HG03108 (cell line): ENCODE measurements around the gene ERAP2.

Source experiments
- ATAC-seq: cut with Tn5 transposase; IDR thresholded peaks from one replicate; pipeline ENCODE4 v1.9.1; 2021; ENCODE audit warnings: moderate library complexity; ENCODE audit not compliant: unreplicated experiment

The ERAP2 gene

DNA sequence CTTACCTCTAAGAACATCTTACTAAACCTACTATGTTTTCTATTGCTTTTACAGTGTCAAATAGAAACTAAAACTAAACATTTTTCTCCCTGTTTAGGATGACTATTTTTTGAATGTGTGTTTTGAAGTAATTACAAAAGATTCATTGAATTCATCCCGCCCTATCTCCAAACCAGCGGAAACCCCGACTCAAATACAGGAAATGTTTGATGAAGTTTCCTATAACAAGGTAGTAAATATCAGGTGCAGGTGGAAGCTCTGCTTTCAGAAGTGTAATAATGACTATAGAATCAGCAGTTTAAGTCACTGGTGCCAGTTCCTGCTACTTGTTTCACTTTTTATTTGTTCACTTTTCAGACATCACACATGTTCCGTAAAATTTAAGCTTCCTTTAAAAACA, 20.0 kb downstream of the ERAP2 start:
- peak; percentile 81 for ATAC-seq

DNA sequence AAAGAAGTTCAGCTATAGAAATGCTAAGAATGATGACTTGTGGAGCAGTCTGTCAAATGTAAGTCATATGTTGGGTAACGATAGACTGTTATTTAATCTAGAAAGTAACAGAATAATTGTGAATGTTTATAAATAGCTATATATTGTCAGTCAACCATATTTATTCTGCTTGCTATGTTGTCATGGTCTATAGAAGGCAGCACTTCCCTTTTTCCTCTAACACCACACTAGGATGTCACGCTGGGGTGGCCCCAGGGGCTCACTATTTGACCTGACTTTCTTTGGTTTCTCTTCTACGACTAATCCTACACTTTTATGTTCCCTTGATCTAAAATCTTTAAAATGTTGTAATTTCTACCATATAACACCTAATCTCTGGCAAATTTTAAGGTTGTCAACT, 20.5 kb downstream of the ERAP2 start:
- peak; percentile 89 for ATAC-seq

DNA sequence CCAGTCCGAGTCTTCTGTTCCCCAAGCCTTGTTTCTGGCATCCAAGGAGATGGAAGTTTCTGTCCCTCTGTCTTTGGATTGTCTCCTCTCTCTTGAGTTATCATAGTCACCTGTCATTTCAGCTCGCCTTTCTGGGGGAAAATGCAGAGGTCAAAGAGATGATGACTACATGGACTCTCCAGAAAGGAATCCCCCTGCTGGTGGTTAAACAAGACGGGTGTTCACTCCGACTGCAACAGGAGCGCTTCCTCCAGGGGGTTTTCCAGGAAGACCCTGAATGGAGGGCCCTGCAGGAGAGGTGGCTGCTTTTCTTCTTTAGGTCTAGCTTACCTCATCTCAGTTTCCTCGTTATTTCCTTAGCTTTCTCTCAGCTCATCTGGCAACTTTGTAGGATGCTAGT, 25.1 kb downstream of the ERAP2 start:
- ATAC-seq = no peak

DNA sequence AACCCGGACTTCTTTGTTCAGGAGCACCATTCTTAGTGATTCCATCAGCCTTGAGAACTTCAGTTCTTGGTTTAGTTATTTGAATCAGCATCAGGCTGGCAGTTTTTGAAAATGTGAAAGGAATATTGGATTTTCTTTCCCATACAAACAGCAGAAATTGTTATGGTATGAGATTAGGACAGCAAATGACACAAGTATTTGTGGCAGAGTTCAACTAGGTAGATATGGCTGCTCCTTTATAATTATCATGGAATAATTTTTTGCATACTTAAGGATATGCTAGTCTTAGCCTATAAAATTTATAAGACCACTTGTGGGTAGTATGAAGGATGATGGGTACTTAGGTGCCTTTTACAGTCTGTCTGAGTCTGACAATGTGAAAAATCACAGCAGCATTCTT, 25.5 kb downstream of the ERAP2 start:
- ATAC-seq = no peak

DNA sequence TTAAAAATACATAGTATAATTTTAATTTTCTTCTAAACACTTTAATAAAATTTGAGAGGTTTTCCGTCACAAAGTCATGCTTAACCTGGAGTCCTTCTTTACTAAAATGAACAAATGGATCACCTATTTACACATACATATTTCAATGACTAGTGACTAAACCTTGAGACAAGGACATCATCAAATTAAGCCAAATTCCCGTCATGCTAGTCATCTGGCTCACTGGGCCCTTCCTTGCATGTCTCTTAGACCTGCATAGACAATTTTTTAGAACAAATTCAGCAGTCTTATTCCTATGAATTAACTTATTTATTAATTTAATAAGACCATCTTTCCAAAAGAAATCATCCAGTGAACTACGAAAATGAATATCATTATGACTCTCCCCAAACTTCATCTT, 26.6 kb downstream of the ERAP2 start:
- no peak for ATAC-seq

DNA sequence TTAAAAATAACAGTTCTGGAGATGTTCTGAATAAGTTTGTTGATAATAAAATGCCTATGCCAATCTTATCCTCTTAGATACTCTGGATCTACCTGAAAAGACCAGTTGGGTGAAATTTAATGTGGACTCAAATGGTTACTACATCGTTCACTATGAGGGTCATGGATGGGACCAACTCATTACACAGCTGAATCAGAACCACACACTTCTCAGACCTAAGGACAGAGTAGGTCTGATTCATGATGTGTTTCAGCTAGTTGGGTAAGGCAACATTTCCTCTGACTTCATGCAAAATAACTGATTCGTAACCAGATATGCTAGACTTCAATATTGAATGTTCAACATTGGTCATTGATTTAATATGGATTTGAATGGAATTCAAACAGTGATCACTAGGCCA, 27.0 kb downstream of the ERAP2 start:
- no peak for ATAC-seq

DNA sequence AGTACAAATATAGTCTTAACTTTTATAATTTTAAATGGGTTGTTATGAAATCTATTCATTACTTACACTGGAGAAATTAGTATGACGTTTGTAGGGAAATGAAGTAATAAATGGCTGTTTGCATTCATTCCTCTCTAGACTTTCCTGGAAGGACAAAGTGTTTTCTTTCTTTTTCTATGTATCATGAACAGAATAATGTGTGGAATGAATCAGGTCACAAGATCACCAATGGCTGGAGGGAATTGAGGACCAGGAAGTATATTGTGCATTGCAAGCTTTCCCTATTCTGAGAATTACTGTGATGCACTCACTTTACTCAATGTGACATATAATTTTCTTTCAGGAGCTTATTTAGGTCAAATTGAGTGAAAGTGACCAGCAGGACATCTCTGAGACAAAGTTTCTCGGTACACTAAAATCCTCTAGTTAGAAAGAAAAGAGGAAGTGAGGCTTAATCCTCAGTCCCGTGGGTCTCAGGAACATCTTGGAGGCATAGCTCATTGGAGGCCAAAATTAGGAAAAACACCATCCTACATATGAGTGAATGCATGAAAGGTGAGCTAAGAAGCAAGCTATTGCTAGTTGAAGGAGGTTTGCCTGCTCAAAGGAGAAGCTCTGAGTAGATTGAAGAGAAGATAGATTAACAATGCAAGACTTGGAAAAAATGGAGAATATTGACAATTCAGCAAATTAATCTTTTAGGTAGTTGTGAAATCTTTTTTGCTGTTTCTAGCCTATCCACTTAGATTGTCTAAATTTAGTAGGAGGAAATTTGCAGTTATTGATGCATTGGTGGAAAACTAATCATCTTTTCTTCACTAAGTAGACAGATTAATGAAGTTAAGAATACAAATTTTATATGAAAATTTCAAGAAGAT, 28.0 kb downstream of the ERAP2 start:
- ATAC-seq = no peak

DNA sequence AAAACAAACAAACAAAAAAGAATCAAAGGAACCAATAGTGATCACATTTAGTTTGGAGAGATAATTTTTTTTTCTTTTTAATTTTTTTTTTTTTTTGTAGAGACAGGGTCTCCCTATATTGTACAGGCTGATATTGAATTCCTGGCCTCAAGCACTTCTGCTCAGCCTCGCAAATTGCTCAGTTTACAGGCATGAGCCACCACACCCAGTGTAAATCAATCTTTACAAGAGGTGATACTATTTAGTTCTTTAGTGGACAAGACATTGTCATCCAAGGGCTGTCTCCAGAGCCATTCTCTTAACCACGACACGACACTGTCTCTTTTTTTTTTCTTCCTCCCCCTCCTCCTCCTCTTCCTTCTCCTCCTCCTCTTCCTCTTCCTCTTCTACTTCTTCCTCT, 29.6 kb downstream of the ERAP2 start:
- ATAC-seq = no peak

DNA sequence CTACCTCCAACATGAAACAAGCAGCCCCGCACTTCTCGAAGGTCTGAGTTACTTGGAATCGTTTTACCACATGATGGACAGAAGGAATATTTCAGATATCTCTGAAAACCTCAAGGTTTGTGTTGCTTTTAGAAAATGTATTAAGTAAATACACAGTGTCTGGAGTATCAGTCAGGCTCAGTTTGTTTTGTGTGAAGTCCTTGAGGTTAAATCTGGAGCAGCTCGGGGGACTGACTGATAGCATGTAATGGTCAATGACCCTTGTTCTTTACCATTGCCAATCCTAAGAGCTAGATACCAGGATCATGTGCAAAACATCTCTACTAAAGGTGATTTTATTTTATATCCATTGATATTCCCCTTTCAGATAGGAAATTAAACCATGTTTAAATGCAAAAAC, 32.7 kb downstream of the ERAP2 start:
- ATAC-seq = no peak

DNA sequence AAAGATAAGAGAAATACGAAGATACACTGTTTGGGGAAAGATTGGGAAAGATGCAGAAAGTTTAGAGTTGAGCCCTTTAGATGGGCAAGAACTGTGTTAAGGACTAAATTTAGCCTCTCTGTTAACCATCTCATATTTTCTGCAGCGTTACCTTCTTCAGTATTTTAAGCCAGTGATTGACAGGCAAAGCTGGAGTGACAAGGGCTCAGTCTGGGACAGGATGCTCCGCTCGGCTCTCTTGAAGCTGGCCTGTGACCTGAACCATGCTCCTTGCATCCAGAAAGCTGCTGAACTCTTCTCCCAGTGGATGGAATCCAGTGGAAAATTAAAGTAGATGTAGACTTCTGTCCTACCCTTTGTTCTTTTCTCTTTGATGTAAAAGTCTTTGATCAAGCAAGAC, 33.1 kb downstream of the ERAP2 start:
- no peak for ATAC-seq

DNA sequence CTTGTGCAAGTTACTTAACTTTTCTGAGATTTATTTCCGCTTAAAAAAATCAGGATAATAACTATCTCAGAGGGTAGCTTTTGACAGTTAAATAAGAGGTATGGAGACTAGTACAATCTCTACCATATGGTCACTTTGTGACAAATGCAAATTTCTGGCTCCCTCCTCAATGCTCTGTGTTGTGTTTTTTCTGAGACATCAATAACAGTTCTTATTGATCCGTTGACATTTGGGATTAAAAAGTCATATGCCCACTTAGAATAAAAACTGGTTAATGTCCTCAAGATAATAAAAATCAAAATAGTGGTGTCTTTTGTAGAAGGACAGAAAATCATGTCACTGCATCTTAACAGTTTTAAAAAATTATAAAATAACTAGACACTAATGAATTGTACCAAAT, 34.8 kb downstream of the ERAP2 start:
- ATAC-seq = no peak

DNA sequence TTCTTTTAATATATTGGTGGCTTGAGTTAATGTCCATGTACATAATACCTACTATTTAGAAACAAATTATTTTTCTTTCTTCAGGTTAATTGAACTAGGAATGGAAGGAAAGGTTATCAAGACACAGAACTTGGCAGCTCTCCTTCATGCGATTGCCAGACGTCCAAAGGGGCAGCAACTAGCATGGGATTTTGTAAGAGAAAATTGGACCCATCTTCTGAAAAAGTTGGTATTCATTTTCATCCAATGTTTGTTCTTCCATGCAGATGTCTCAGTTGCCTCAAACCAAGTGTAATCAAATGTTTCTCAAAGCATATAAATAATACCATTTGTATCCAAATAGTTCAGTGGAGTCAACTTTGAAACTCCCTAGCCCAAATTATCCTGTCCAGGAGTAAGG, 36.9 kb downstream of the ERAP2 start:
- ATAC-seq = no peak

DNA sequence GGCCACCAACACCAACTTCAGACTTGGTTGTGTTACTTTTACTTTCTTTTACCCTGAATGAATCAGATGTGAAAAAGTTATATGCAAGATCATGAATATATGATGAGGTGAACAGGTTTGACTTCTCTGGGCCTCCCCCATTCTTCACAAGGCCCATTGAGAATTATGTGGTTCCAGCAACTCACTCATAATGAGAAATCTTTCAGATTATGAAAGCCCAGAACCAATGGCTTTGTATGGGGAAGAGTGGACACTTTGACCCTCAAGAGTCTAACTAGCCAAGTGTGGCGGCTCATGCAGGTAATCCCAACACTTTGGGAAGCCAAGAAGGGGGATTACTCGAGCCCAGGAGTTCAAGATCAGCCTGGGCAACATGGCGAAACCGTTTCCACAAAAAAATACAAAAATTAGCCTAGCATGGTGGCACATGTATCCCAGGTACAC, 43.5 kb downstream of the ERAP2 start:
- peak; percentile 54 for ATAC-seq

DNA sequence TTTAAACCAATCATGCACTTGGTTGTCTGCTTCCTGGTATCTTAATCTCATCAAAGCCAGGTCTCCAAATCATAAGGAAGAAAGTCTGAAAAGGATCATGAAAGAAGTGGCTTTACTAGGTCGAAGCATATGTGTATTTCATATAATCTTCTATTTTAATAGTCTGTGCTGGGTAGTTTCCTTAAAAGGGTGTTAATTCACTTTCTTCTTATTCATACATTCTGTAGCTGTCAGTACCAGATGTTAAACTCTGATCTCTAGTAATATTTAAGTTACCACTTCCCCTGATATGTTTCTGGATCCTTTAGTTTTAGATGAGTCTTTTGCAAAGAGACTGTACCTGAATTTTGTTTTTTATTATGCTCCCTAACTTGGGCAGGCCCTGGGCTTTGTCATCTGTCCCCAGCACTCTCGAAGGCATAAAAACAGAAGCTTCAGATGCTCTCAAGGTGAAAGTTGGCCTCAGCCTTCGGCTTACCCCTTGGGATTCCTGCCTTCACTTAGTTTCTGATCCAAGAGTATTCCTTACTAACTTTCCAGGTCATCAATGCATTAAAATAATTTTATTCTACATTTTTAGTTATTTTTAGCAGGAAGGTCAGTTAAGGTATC, 44.5 kb downstream of the ERAP2 start:
- ATAC-seq = no peak

DNA sequence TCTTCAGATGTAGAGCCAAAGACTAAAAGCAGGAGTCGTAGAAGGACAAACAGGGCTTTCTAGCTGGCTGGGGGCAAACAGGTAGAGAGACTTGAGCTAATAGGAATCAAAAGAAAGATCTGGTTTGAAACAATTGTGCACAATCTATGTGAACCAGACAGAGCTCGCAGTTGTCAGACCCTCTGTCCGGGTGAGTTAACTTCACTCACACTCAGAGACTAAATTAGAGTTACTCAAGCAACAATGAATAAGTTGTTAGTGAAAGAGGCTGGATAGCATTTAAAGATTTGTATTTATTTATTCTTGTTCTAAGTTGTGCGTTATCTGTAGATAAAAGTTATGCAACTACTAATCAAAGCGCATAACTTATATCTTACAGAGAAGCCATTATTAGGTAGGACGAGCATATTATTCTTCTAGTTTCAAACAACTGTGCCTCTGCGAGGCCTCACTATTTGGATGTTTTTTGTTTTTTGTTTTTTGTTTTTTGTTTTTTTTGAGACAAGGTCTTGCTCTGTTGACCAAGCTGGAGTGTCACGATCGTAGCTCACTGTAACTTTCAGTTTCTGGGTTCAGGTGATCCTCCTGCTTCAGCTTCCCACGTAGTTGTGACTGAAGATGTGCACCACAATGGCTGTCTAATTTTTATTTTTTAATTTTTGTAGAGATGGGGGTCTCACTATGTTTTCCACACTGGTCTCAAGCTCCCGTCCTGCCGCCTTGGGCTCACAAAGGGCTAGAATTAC, 46.4 kb downstream of the ERAP2 start:
- no peak for ATAC-seq

DNA sequence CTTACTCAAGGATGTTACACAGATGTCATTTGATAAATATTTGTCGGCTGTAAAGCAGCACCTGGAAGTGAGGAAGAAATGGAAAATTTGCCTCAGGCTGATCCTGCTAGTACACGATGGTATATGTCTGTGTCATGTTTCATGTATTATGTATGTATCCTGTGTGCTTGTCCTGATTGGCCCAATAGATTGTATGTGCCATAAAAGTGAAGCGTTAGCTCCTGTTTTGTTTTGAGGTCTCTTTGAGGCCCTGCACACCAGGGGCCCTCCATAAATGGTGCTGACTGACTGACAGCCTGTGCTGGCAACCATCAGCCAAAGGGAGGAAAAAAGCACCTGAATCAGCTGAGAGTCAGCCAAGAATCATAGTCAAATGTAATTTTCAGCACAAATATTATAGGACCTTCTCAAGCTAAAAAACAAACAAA, 47.7 kb downstream of the ERAP2 start:
- ATAC-seq = no peak

DNA sequence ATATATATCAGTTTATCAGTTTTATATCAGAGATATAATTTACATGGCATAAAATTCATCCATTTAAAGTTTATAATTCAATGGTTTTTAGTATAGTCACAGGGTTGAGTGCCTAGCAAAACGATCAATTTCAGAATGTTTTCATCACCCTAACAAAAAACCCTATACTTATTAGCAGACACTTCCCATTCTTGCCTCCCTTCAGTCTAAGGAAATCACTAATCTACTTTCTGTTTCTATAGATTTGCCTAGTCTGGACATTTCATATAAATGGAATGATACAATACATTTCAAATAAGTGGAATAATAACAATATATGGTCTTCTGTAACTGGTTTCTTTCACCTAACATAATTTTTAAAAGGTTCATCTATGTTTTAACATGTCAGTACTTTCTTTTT, 50.0 kb downstream of the ERAP2 start:
- ATAC-seq = no peak

DNA sequence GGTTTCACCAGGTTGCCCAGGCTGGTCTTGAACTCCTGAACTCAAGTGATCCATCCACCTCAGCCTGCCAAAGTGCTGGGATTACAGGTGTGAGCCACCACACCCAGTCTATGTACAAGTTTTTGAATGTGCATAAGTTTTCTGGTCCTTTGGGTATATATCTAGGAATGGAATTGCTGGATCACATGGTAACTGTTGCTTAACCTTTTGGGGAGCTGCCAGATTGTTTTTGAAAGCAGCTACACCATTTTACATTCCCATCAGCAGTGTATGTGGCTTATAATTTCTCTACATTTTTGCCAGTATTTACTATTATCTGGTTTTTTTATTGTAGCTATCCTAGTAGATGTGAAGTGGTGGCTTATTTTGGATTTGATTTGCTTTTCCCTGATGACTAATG, 50.7 kb downstream of the ERAP2 start:
- no peak for ATAC-seq

DNA sequence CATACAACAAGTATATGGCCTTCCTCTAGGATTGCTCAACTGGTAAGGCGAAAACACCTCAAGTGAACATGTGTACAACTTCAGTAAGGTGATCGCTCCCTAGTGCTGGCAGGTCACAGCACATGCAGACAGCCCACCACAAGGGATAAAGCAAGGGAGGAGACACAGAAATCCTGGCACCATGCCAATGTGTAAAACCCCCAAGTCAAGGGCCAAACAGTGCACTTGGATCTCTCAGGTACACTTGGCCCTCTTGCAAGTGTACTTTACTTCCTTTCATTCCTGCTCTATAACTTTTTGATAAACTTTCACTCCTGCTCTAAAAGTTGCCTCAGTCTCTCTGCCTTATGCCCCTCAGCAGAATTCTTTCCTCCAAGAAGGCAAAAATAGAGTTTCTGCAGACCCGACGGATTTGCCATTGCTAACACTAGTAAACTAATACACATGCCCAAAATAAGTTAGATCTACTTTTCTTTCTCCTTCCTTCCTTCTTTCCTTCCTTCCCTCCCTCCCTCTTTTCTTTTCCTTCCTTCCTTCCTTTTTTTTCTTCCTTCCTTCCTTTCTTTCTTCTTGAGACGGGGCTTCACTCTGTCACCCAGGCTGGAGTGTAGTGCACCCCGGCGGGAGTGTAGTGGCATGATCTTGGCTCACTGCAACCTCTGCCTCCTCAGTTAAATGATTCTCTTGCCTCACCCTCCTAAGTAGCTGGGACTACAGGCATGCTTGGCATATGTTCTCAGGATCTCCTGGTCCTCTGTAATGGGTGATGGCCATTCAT, 52.8 kb downstream of the ERAP2 start:
- ATAC-seq = no peak

DNA sequence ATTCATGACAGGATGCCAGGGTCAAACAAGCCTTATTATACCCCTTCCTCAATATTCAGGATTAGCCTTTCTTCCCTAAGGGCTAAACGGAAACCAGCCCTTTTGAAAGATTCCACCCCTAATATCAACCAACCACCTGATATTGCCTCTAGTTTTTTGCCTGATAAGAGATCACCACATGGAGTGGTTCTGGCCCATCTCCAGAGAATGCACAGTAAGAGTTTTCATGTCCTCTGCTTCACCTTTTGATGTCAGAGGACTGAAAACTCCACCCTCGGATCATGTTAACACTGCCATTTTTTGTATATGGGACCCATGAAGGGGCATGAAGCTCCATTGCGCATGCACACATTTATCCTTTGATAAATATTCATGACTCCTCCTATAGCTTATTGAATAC, 53.8 kb downstream of the ERAP2 start:
- no peak for ATAC-seq

DNA sequence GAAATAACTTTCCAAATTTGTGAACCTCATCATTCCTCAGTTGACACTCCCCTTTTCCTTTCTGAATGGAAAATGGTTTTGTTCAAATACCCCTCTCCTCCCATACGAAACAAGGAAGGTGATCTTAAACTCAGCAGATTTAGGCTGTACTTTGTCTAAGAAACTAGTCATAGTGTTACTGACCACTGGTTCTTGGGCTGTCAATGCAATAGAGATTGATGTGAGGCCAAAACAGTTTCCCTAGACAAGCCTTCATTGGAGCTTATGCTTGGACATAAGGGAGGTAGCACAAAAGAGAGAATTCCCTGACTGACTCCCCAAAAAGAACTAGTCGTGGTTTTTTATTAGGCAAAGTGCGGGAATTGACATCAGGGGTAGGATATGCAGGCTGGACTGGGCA, 54.3 kb downstream of the ERAP2 start:
- ATAC-seq = no peak
